SK-N-MC (cell line): Measurements from ENCODE around the gene GRIA1.

Experiments used
- DNase-seq: peaks from one replicate; pipeline ENCODE4 v3.0.0-alpha.2; 2011; ENCODE audit warnings: low read depth, low spot score
- H3K27ac ChIP-seq: fragments of 200-600 bp; sonication (generic); 2 replicates; pipeline ENCODE4 v1.5.1; 2016; ENCODE audit warnings: mixed run types
- H3K36me3 ChIP-seq: fragments of 200-600 bp; sonication (generic); 2 replicates; pipeline ENCODE4 v1.6.1; 2017; ENCODE audit warnings: antibody characterized with exemption, low read length, mixed read lengths; ENCODE audit not compliant: insufficient read depth
- H3K4me3 ChIP-seq: fragments of 200-600 bp; sonication (generic); 2 replicates; pipeline ENCODE4 v1.5.1; 2016
- H3K9ac ChIP-seq: fragments of 200-600 bp; sonication (generic); 2 replicates; pipeline ENCODE4 v1.8.0; 2017; ENCODE audit warnings: mixed run types, mixed read lengths; ENCODE audit not compliant: insufficient read length
- H3K9me3 ChIP-seq: fragments of 200-600 bp; sonication (generic); 2 replicates; pipeline ENCODE4 v1.6.1; 2017; ENCODE audit warnings: low read depth, mild to moderate bottlenecking, antibody characterized with exemption, low read length, moderate library complexity, mixed read lengths
- EZH2 ChIP-seq: fragments of 200-600 bp; sonication (generic); IDR thresholded peaks from one replicate; pipeline ENCODE4 v1.6.1; 2017; ENCODE audit warnings: antibody characterized with exemption
- FOXP2 ChIP-seq: optimal IDR thresholded peaks from 2 replicates; pipeline ENCODE3; 2011; ENCODE audit warnings: mild to moderate bottlenecking, moderate library complexity; ENCODE audit not compliant: insufficient read depth; ENCODE audit errors: extremely low read length, control extremely low read depth
- POLR2AphosphoS5 ChIP-seq: IDR thresholded peaks from 2 replicates; pipeline ENCODE4 v1.6.1; 2012; ENCODE audit warnings: mild to moderate bottlenecking, low read depth, low read length, borderline replicate concordance

GRIA1 gene

DNA sequence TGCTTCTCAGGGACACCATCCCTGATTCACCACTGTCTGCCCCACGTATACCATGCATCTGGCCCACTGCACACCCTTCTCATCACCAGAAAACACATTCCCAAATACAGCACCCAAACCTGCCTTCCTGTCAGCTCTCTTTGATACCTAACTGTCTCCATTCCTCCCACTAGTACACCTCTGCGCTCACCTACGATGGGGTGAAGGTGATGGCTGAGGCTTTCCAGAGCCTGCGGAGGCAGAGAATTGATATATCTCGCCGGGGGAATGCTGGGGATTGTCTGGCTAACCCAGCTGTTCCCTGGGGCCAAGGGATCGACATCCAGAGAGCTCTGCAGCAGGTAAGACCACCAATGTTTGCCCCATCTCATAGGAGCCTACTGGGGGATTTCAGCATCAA lies 186.4 kb downstream of the GRIA1 start:
- Histone ChIP-seq H3K9me3 (no peaks in the 10 kb centered on the region), H3K4me3 (no peak overlapping the region), H3K9ac (no peak overlapping the region), H3K36me3 (no peaks in the 10 kb centered on the region), H3K27ac (no peak overlapping the region)
- DNase-seq: no peak
- no peak for TF ChIP-seq FOXP2
- TF ChIP-seq POLR2AphosphoS5: no peak
- no peak for TF ChIP-seq EZH2

DNA sequence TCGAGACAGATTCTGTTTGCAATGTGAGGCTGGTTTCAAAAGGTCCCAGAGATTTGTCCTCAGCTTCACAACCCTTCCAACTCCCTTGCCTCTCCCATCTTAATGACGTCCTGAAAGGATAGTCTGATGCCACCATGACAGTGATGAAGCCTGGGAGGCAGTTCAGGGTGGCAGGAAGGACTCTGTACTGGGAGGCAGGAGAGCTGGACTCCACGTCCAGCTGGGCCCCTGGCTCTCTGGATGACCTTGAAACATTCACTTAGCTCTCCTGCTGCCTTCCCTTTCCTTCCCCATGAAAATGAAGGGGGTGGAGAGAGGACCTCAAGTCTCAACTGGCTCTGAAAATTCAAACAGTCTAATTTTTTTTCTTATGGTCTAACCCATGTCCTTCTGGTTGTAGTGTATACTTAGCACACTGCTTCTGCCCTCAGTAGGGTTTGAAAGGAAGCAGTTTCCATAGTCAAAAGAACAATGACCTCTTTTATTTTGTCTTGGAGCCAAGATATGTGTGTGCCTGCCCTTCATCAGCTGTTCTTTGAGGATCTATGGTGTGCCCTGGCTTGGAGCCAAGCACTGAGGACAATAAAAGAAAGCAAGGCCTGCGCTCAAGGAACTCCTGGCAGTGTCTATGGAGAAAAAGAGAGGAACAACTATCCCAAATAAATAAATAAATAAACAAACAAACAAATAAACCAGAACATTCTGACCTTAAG lies 188.3 kb downstream of the GRIA1 start:
- Histone ChIP-seq H3K9me3 (no peaks in the 10 kb centered on the region), H3K27ac (no peak overlapping the region), H3K4me3 (no peak overlapping the region), H3K36me3 (no peaks in the 10 kb centered on the region), H3K9ac (no peak overlapping the region)
- TF ChIP-seq POLR2AphosphoS5: no peak
- no peak for TF ChIP-seq FOXP2
- DNase-seq: no peak

DNA sequence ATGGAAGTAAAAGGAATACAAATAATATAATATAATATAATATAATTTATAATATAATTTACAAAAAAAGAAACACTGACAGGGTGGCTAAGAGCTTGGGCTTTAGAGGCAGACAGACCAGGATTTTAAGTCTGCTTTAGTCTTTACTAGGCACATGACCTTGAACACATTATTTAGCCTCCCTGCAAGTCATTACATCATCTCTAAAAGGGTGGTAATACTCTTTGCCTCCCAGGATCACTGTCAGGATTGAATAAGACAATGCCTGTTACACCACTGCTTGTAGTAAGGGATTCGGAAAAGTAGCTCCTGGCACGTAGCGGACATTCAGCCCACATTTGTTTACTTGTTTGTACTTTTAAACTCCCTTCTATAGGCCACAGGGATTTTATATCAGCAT lies 199.8 kb downstream of the GRIA1 start:
- Histone ChIP-seq H3K9ac (no peak overlapping the region), H3K9me3 (no peaks in the 10 kb centered on the region), H3K27ac (no peak overlapping the region), H3K36me3 (no peaks in the 10 kb centered on the region), H3K4me3 (no peak overlapping the region)
- no peak for DNase-seq
- TF ChIP-seq POLR2AphosphoS5 (no peak), FOXP2 (no peak), EZH2 (no peak)

DNA sequence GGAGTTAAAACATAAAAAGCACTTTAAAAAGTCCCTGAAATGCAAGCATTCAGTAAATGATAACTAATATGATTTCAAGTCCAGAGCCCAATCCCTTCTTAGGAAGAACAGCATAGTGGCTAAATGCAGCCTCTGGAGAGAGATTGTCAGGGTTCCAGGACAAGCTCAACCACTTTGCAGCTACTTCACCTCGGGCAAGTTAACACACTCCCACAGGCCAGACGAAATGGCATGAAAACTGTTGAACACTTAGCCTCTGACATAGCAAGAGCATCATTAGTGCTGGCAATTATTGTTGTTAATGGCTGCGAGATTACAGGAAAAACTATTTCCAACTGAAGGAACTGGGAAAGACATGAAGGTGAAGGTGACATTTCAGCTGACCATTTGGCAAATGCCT lies 205.8 kb downstream of the GRIA1 start:
- TF ChIP-seq EZH2 (no peak), POLR2AphosphoS5 (no peak), FOXP2 (no peak)
- no peaks in the 10 kb centered on the region for H3K36me3 ChIP-seq
- no peak overlapping the region for H3K27ac ChIP-seq
- H3K9me3 ChIP-seq: no peaks in the 10 kb centered on the region
- no peak overlapping the region for H3K4me3 ChIP-seq
- H3K9ac ChIP-seq: no peak overlapping the region
- no peak for DNase-seq

DNA sequence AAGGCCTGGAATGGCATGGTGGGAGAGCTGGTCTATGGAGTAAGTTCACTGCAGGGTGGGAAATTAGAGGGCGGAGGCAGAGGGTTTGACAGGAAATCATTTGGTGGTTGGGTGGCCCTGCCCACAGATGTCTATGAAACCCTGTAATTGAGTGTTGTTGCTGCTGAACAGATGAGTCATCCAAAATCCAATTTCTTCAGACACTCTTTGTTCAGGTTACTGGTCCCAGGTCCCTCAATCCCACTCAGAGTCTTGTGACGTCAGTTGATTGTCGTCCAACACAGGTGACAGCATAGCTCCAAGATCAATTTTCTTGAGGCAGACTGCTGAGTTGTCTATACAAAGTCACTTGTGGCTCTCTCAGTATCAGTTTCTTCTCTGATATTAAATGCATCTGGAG lies 208.6 kb downstream of the GRIA1 start:
- no peak for TF ChIP-seq POLR2AphosphoS5
- no peak for TF ChIP-seq EZH2
- TF ChIP-seq FOXP2: no peak
- H3K36me3 ChIP-seq: no peaks in the 10 kb centered on the region
- no peaks in the 10 kb centered on the region for H3K9me3 ChIP-seq
- no peak for DNase-seq
- H3K9ac ChIP-seq: no peak overlapping the region
- no peak overlapping the region for H3K4me3 ChIP-seq
- H3K27ac ChIP-seq: no peak overlapping the region

DNA sequence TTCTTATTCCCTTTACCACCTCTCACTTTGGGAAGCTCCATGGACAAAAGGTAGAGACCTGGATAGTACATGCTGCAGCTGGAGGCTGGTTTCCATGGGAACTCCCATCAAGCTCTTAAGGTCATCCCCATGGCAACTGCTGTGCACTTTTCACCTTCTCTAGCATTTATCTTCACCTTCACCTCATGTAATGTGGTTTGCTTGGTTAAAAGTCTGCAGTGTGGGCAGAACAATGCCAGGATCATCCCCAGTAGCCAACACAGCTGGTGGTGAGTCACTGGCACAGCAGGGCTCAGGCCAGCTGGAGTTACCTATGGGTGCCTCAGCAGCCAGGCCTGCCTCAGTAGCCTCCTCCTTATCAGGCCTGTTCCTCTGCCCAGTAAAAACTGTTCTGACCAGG lies 210.5 kb downstream of the GRIA1 start:
- Histone ChIP-seq H3K9ac (no peak overlapping the region), H3K36me3 (no peaks in the 10 kb centered on the region), H3K27ac (no peak overlapping the region), H3K9me3 (no peaks in the 10 kb centered on the region), H3K4me3 (no peak overlapping the region)
- TF ChIP-seq FOXP2 (no peak), POLR2AphosphoS5 (no peak), EZH2 (no peak)
- DNase-seq: no peak

DNA sequence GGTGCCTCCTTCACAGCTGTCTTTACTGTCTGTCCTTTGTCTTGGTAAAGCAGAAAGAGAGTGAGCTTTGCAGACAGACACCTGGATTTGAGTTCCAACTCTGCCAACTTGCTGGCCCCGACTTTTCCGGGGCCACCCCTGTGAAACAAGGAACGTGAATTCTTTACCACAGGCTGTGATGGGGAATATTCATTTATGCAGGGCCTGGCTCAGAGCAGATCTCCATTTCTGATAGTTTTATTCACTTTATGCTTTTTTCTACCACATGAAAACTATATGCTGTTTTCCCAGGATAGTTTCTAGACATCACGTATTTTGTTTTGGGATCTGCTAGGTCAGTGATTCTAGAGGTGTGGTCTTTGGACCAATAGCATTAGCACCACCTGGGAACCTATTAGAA lies 211.8 kb downstream of the GRIA1 start:
- Histone ChIP-seq H3K27ac (no peak overlapping the region), H3K9ac (no peak overlapping the region), H3K36me3 (no peaks in the 10 kb centered on the region), H3K4me3 (no peak overlapping the region), H3K9me3 (no peaks in the 10 kb centered on the region)
- no peak for TF ChIP-seq EZH2
- TF ChIP-seq FOXP2: no peak
- TF ChIP-seq POLR2AphosphoS5: no peak
- no peak for DNase-seq

DNA sequence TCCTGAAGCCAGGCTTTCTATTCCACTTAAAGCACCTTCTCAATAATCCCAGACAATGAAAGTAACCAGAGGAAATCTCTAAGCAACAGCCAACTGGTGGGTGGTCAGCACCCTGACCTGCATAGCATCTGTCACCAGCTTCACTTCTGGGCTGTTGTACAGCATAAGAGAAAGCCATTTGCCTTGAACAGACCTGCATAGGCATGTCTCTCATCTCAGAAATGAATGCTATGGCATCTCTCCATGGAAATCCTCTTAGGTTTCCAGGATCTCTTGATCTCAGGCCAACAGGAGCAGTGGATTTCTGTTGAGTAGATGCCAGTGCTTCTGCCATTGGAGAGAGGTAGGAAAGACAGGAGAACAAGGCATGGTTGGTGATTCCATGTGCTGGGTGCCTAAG lies 213.6 kb downstream of the GRIA1 start:
- H3K9me3 ChIP-seq: no peaks in the 10 kb centered on the region
- no peak overlapping the region for H3K9ac ChIP-seq
- no peak overlapping the region for H3K4me3 ChIP-seq
- no peak overlapping the region for H3K27ac ChIP-seq
- H3K36me3 ChIP-seq: no peaks in the 10 kb centered on the region
- TF ChIP-seq FOXP2 (no peak), EZH2 (no peak), POLR2AphosphoS5 (no peak)
- DNase-seq: no peak

DNA sequence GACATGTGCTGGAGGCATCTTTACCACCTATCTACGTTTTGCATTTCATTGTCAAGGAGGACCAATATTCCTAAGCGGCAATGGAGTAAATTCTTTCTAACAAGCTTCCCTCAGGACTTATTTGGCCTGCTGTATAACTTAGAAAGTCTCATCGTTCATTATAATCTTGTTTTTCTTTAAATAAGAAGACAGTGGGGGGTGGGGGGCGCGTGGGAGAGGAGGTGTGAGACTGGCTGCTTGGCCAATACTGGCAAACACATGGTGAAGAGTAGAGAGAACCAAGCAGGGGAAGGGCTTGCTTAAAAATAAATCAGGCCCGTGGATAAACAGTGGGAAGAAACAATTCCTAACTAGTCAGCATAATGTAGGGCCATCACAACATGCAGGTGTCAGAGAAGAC lies 217.2 kb downstream of the GRIA1 start:
- H3K9me3 ChIP-seq: no peaks in the 10 kb centered on the region
- TF ChIP-seq FOXP2: no peak
- TF ChIP-seq EZH2: no peak

More for the DNA sequence above, 217.2 kb downstream of the GRIA1 start:
- H3K27ac ChIP-seq: no peak overlapping the region
- no peak overlapping the region for H3K4me3 ChIP-seq
- H3K9ac ChIP-seq: no peak overlapping the region
- no peaks in the 10 kb centered on the region for H3K36me3 ChIP-seq
- no peak for DNase-seq
